Osteocyte (in vitro differentiated cells): ENCODE results near the gene HTR6. TPM values are rescaled to one million over a fixed set of nuclear protein-coding genes. Genes with fewer than 3 reads are reported as not detected.

Source experiments
- DNase-seq: peaks from one replicate; pipeline ENCODE4 v3.0.0; 2021; ENCODE audit warnings: mixed read lengths; ENCODE audit not compliant: unreplicated experiment; ENCODE audit errors: extremely low spot score
- H3K27ac Mint-ChIP-seq: one replicate; pipeline ENCODE4 v1.8.0; 2021; ENCODE audit warnings: mild to moderate bottlenecking, mixed read lengths; ENCODE audit not compliant: unreplicated experiment
- H3K27me3 Mint-ChIP-seq: one replicate; pipeline ENCODE4 v1.8.0; 2021; ENCODE audit warnings: mixed read lengths; ENCODE audit not compliant: unreplicated experiment
- H3K36me3 Mint-ChIP-seq: one replicate; pipeline ENCODE4 v1.8.0; 2021; ENCODE audit warnings: mixed read lengths; ENCODE audit not compliant: unreplicated experiment
- H3K4me1 Mint-ChIP-seq: one replicate; pipeline ENCODE4 v1.8.0; 2021; ENCODE audit warnings: mixed read lengths; ENCODE audit not compliant: unreplicated experiment
- H3K4me3 Mint-ChIP-seq: one replicate; pipeline ENCODE4 v1.8.0; 2021; ENCODE audit warnings: mild to moderate bottlenecking, moderate library complexity, mixed read lengths; ENCODE audit not compliant: unreplicated experiment
- H3K9me3 Mint-ChIP-seq: one replicate; pipeline ENCODE4 v1.8.0; 2021; ENCODE audit warnings: mixed read lengths; ENCODE audit not compliant: unreplicated experiment
- CTCF ChIP-seq: fragments of 200-600 bp; sonication (generic); IDR thresholded peaks from 2 replicates; pipeline ENCODE4 v1.5.0; 2021; ENCODE audit warnings: antibody characterized with exemption, mild to moderate bottlenecking, moderate library complexity
- total RNA-seq: library from RNA; stranded (reverse); gene quantifications from 2 replicates; pipeline ENCODE4 v1.2.1, GENCODE V29; 2021

HTR6 gene
- total RNA-seq, 1 donor from 2014 or later = 0.16 TPM

GRCh38 chr1:19685994-19686393 lies 21.3 kb downstream of the HTR6 start:
- DNase-seq = no peak
- H3K27ac Mint-ChIP-seq = no peak overlapping the region
- no peaks in the 10 kb centered on the region for H3K9me3 Mint-ChIP-seq
- H3K4me3 Mint-ChIP-seq = no peak overlapping the region
- H3K36me3 Mint-ChIP-seq = peaks cover 5% of the 10 kb centered on the region
- H3K27me3 Mint-ChIP-seq = no peaks in the 10 kb centered on the region
- H3K4me1 Mint-ChIP-seq = peaks cover 3% of the 10 kb centered on the region
- no peak for TF ChIP-seq CTCF

DNA sequence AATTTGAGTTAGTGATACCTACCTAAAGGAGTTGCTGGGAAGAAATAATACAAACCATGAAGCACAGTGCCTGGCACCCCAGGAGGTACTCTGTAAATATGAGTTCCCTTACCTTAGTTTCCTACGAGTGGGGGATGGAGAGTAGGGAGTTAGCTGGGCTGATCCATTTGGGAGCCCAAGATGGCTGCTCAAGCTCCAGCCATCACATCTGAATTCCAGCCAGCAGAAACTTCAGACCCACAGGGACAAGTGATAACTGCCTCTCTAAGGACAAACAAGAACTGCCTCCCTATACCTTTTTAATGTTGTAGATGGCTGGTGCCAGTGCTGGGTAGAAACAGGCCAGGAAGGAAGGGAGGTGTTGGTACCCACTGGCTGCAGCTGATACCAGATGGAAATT lies 22.7 kb downstream of the HTR6 start:
- no peaks in the 10 kb centered on the region for H3K9me3 Mint-ChIP-seq
- H3K27me3 Mint-ChIP-seq = no peaks in the 10 kb centered on the region
- no peaks in the 10 kb centered on the region for H3K4me1 Mint-ChIP-seq
- no peak overlapping the region for H3K4me3 Mint-ChIP-seq
- no peak for TF ChIP-seq CTCF
- DNase-seq = no peak
- H3K36me3 Mint-ChIP-seq = peaks cover 9% of the 10 kb centered on the region
- H3K27ac Mint-ChIP-seq = no peak overlapping the region

DNA sequence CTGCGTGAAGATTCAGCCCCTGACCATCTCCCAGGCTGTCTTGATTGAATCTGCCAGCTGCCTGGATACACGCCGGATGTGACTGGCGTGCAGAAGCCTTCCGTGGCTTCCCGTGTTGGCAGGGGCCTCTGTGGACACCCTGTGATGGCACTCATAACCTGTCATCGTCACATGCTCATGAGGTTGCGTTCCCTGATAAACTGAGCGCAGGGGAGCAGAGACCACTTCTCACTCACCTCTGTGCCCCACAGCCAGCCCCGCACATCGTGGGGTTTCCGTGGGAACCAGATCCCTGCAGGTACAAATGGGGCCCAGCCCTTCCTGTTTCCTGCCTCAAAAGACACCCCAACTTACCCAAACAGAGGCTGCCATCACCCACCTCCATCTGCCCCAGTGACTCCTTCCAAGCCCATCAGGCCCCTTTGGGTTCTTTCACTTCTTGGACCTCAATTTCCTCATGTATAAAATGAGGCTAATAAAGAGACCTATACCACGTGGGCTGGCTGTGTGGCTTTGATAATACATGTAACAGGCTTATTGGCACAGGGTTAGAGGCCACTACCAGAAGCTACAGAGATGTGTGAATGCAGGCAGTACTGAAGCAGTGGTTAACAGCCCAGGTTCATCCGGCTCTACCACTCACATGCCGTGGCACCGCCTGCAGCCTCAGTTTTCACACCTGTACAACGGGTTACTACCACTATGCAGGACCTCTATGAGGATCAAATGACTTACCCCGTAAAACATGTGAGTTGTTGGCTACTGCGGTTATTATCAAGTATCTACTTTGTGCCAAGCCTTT lies 23.6 kb downstream of the HTR6 start:
- Mint-ChIP-seq H3K4me3 (no peak overlapping the region), H3K27ac (no peak overlapping the region), H3K36me3 (peaks cover 9% of the 10 kb centered on the region), H3K9me3 (no peaks in the 10 kb centered on the region), H3K27me3 (no peaks in the 10 kb centered on the region), H3K4me1 (no peaks in the 10 kb centered on the region)
- TF ChIP-seq CTCF = no peak
- no peak for DNase-seq

- no peaks in the 10 kb centered on the region for H3K27me3 Mint-ChIP-seq
- no peak for TF ChIP-seq CTCF
- H3K27ac Mint-ChIP-seq = no peak overlapping the region
- no peaks in the 10 kb centered on the region for H3K9me3 Mint-ChIP-seq
- no peak overlapping the region for H3K4me3 Mint-ChIP-seq
- no peak for DNase-seq
- H3K4me1 Mint-ChIP-seq = no peaks in the 10 kb centered on the region
- peaks cover 10% of the 10 kb centered on the region for H3K36me3 Mint-ChIP-seq
Observed at GRCh38 chr1:19689085-19689757, 24.5 kb downstream of the HTR6 start.

- peaks cover 16% of the 10 kb centered on the region for H3K36me3 Mint-ChIP-seq
- H3K4me3 Mint-ChIP-seq = no peak overlapping the region
- H3K9me3 Mint-ChIP-seq = no peaks in the 10 kb centered on the region
- H3K27ac Mint-ChIP-seq = no peak overlapping the region
- no peak for DNase-seq
- no peaks in the 10 kb centered on the region for H3K27me3 Mint-ChIP-seq
- no peaks in the 10 kb centered on the region for H3K4me1 Mint-ChIP-seq
- no peak for TF ChIP-seq CTCF
Observed at GRCh38 chr1:19689856-19690255, 25.2 kb downstream of the HTR6 start.
